Upper lobe of left lung (tissue), 6 donors: ENCODE data around the gene IL1RN. TPM values are rescaled to one million over a fixed set of nuclear protein-coding genes. Genes with fewer than 3 reads are reported as not detected.

Source experiments
- ATAC-seq, 2 donors: fragments of 200-7000 bp; cut with Tn5 transposase; one replicate each; pipeline ENCODE4 v1.9.1; 2022; ENCODE audit warnings: mild to moderate bottlenecking in 2 of 2, moderate library complexity in 2 of 2; ENCODE audit not compliant: low FRiP score in 2 of 2
- DNase-seq, 2 donors: peaks; one replicate each; pipeline ENCODE4 v3.0.0-alpha.2; 2019 to 2020
- H3K27ac ChIP-seq, 4 donors: fragments of 200-600 bp; sonication (generic); one replicate each; pipeline ENCODE4 v1.5.1; 2016 to 2019
- H3K27me3 ChIP-seq, 4 donors: fragments of 200-600 bp; sonication (generic); one replicate each; pipeline ENCODE4 v1.5.1; 2017 to 2019
- H3K36me3 ChIP-seq, 4 donors: fragments of 200-600 bp; sonication (generic); one replicate each; pipeline ENCODE4 v1.5.1; 2016 to 2019
- H3K4me1 ChIP-seq, 4 donors: fragments of 200-600 bp; sonication (generic); one replicate each; pipeline ENCODE4 v1.5.1; 2018 to 2019
- H3K4me3 ChIP-seq, 4 donors: fragments of 200-600 bp; sonication (generic); one replicate each; pipeline ENCODE4 v1.5.1; 2017 to 2019; ENCODE audit warnings: mild to moderate bottlenecking in 2 of 4, moderate library complexity in 1 of 4
- H3K9me3 ChIP-seq, 4 donors: fragments of 200-600 bp; sonication (generic); one replicate each; pipeline ENCODE4 v1.5.1; 2018 to 2019
- CTCF ChIP-seq, 6 experiments: fragments of 450-650 bp in 4 of 6; fragments of 200-600 bp in 2 of 6; sonication (generic) in 2 of 6; IDR thresholded peaks; one replicate each; pipeline ENCODE4 v1.5.1; 2016 to 2019; ENCODE audit warnings: antibody characterized with exemption in 6 of 6
- EP300 ChIP-seq, 4 donors: sonication (generic); formaldehyde crosslinking; IDR thresholded peaks; one replicate each; pipeline ENCODE4 v1.5.1; 2017; ENCODE audit warnings: antibody characterized with exemption in 4 of 4, control low read depth in 2 of 4
- POLR2A ChIP-seq, 4 donors: fragments of 450-650 bp; IDR thresholded peaks; one replicate each; pipeline ENCODE4 v1.5.1; 2016 to 2017; ENCODE audit warnings: antibody characterized with exemption in 4 of 4, mild to moderate bottlenecking in 2 of 4
- POLR2AphosphoS5 ChIP-seq, 2 donors: sonication (generic); formaldehyde crosslinking; IDR thresholded peaks; one replicate each; pipeline ENCODE4 v1.5.1; 2017; ENCODE audit warnings: antibody characterized with exemption in 2 of 2
- WGBS, 2 donors: methylation state at CpG; one replicate each; pipeline ENCODE4 v1.1.5; 2017 to 2018; 5-methylcytosine and 5-hydroxymethylcytosine counted together
- total RNA-seq, 6 donors: library from RNA; depleted of rRNA in 4 of 6; stranded (reverse); fragments of >200 nt in 4 of 6; gene quantifications; one replicate each; pipeline versions ENCODE4 v1.1.0 to v1.2.1, GENCODE V29; 2016 to 2021
- donor health status: DM: no; HTN: no; CAD: no; lungs with moderate emphysema.
- donor health status: DM: no; HTN: yes; CAD: no; lungs with severe emphysema.

Gene IL1RN
- total RNA-seq, 6 donors from 2014 or later, result 2.0 to 40.6 (median 7.9) TPM

- no peaks in the 10 kb centered on the region for H3K9me3 ChIP-seq
- ATAC-seq (no peak), DNase-seq (no peak)
- 94% methylated on average over 2 of the region's 2 CpGs for WGBS, 2 donors
- no peak overlapping the region for H3K27ac ChIP-seq
- no peak for TF ChIP-seq POLR2A (IDR thresholded peaks at IDR 0.05)
- no peak for TF ChIP-seq CTCF (IDR thresholded peaks at IDR 0.05)
- no peak for TF ChIP-seq EP300 (IDR thresholded peaks at IDR 0.05)
- no peak for TF ChIP-seq POLR2AphosphoS5 (IDR thresholded peaks at IDR 0.05)
- no peaks in the 10 kb centered on the region for H3K27me3 ChIP-seq
- H3K4me1 ChIP-seq, result peaks cover 0 to 8% (median 6%) of the 10 kb centered on the region in 4 donors
- no peaks in the 10 kb centered on the region for H3K36me3 ChIP-seq
- no peak overlapping the region for H3K4me3 ChIP-seq
Measured at GRCh38 chr2:113118263-113118657, 9.1 kb upstream of the IL1RN start.

GRCh38 chr2:113119111-113119510 is 8.3 kb upstream of the IL1RN start:
- WGBS, 2 donors, result 91 to 95% methylated on average over 2 of the region's 2 CpGs
- no peak for TF ChIP-seq EP300 (IDR thresholded peaks at IDR 0.05)
- no peak for TF ChIP-seq CTCF (IDR thresholded peaks at IDR 0.05)
- TF ChIP-seq POLR2AphosphoS5 (IDR thresholded peaks at IDR 0.05), result no peak
- no peak for TF ChIP-seq POLR2A (IDR thresholded peaks at IDR 0.05)
- no peak overlapping the region for H3K27ac ChIP-seq
- H3K9me3 ChIP-seq, result no peaks in the 10 kb centered on the region
- DNase-seq (no peak), ATAC-seq (no peak)
- H3K36me3 ChIP-seq, result no peaks in the 10 kb centered on the region
- H3K4me3 ChIP-seq, result no peak overlapping the region
- peaks cover 0 to 10% (median 7%) of the 10 kb centered on the region in 4 donors for H3K4me1 ChIP-seq
- H3K27me3 ChIP-seq, result no peaks in the 10 kb centered on the region

GRCh38 chr2:113120861-113121260 is 6.5 kb upstream of the IL1RN start:
- ATAC-seq (no peak), DNase-seq (no peak)
- Histone ChIP-seq H3K36me3 (no peaks in the 10 kb centered on the region), H3K27me3 (no peaks in the 10 kb centered on the region), H3K4me3 (no peak overlapping the region), H3K9me3 (no peaks in the 10 kb centered on the region), H3K4me1 (peaks cover 5 to 19% (median 8%) of the 10 kb centered on the region in 4 donors), H3K27ac (no peak overlapping the region)
- no peak for TF ChIP-seq POLR2AphosphoS5 (IDR thresholded peaks at IDR 0.05)
- no peak for TF ChIP-seq CTCF (IDR thresholded peaks at IDR 0.05)
- TF ChIP-seq POLR2A (IDR thresholded peaks at IDR 0.05), result no peak
- no peak for TF ChIP-seq EP300 (IDR thresholded peaks at IDR 0.05)
- 51 to 73% methylated on average over 3 of the region's 3 CpGs for WGBS, 2 donors

- Histone ChIP-seq H3K27ac (no peak overlapping the region), H3K36me3 (no peaks in the 10 kb centered on the region), H3K4me1 (peaks cover 4 to 11% (median 5%) of the 10 kb centered on the region in 4 donors), H3K9me3 (no peaks in the 10 kb centered on the region), H3K27me3 (no peaks in the 10 kb centered on the region), H3K4me3 (no peak overlapping the region)
- TF ChIP-seq POLR2AphosphoS5 (IDR thresholded peaks at IDR 0.05), result no peak
- no peak for TF ChIP-seq CTCF (IDR thresholded peaks at IDR 0.05)
- no peak for TF ChIP-seq EP300 (IDR thresholded peaks at IDR 0.05)
- TF ChIP-seq POLR2A (IDR thresholded peaks at IDR 0.05), result no peak
- 83 to 88% methylated on average over 4 of the region's 4 CpGs for WGBS, 2 donors
- DNase-seq, result no peak
- no peak for ATAC-seq
Measured at GRCh38 chr2:113122364-113122763, 5.0 kb upstream of the IL1RN start.

- peaks cover 4 to 11% (median 5%) of the 10 kb centered on the region in 4 donors for H3K4me1 ChIP-seq
- no peaks in the 10 kb centered on the region for H3K36me3 ChIP-seq
- H3K9me3 ChIP-seq, result no peaks in the 10 kb centered on the region
- peak overlapping the region; percentile 32 to 65 (median 38) for H3K27ac ChIP-seq
- no peak for TF ChIP-seq CTCF (IDR thresholded peaks at IDR 0.05)
- no peak for TF ChIP-seq POLR2AphosphoS5 (IDR thresholded peaks at IDR 0.05)
- TF ChIP-seq EP300 (IDR thresholded peaks at IDR 0.05), result no peak
- no peak for TF ChIP-seq POLR2A (IDR thresholded peaks at IDR 0.05)
- no peak overlapping the region for H3K4me3 ChIP-seq
- WGBS, 2 donors, result 71 to 80% methylated on average over 3 of the region's 3 CpGs
- DNase-seq (no peak), ATAC-seq (peak in 1 of 2 donors; percentile 50)
- H3K27me3 ChIP-seq, result no peaks in the 10 kb centered on the region
Measured at GRCh38 chr2:113123726-113124125, 3.7 kb upstream of the IL1RN start.
